ENCODE measurements around the gene ENPEP. TPM values are rescaled to one million over a fixed set of nuclear protein-coding genes. Genes with fewer than 3 reads are reported as not detected.
"Not testable (repeated sequence)": the region's sequence is repeated elsewhere in the genome, so short reads cannot be mapped to it uniquely, and the experiment has no call there.

ENPEP gene
- total and polyA plus RNA-seq, 7 donors = 0.23 to 2.2 (median 0.99) TPM

GRCh38 chr4:110460074-110460746 is 15.7 kb upstream of the ENPEP start:
- no peaks in the 10 kb centered on the region for H3K27me3 ChIP-seq
- no peak for TF ChIP-seq EP300 (IDR thresholded peaks at IDR 0.05)
- no peak for TF ChIP-seq POLR2A (IDR thresholded peaks at IDR 0.05)
- TF ChIP-seq POLR2AphosphoS5 (IDR thresholded peaks at IDR 0.05) = no peak
- TF ChIP-seq, protein P1, sequence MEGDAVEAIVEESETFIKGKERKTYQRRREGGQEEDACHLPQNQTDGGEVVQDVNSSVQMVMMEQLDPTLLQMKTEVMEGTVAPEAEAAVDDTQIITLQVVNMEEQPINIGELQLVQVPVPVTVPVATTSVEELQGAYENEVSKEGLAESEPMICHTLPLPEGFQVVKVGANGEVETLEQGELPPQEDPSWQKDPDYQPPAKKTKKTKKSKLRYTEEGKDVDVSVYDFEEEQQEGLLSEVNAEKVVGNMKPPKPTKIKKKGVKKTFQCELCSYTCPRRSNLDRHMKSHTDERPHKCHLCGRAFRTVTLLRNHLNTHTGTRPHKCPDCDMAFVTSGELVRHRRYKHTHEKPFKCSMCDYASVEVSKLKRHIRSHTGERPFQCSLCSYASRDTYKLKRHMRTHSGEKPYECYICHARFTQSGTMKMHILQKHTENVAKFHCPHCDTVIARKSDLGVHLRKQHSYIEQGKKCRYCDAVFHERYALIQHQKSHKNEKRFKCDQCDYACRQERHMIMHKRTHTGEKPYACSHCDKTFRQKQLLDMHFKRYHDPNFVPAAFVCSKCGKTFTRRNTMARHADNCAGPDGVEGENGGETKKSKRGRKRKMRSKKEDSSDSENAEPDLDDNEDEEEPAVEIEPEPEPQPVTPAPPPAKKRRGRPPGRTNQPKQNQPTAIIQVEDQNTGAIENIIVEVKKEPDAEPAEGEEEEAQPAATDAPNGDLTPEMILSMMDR (IDR thresholded peaks at IDR 0.05) = no peak
- intact Hi-C loops (cut with DNase I) = no loop called here
- H3K27ac ChIP-seq = no peak overlapping the region
- no peaks in the 10 kb centered on the region for H3K9me3 ChIP-seq
- no peak overlapping the region for H3K4me3 ChIP-seq
- no peaks in the 10 kb centered on the region for H3K36me3 ChIP-seq
- H3K4me1 ChIP-seq = no peaks in the 10 kb centered on the region
- no peak for DNase-seq
- 34 to 78% methylated on average over 5 of the region's 5 CpGs for WGBS, 2 donors

GRCh38 chr4:110467400-110467799 is 8.6 kb upstream of the ENPEP start:
- no peak for DNase-seq
- no peaks in the 10 kb centered on the region for H3K36me3 ChIP-seq
- intact Hi-C loops (cut with DNase I) = no loop called here
- no peak overlapping the region for H3K27ac ChIP-seq
- H3K4me3 ChIP-seq = no peak overlapping the region
- H3K9me3 ChIP-seq = peaks cover 0 to 2% (median 0%) of the 10 kb centered on the region in 4 donors
- WGBS, 2 donors = 82 to 90% methylated on average over 5 of the region's 5 CpGs
- no peaks in the 10 kb centered on the region for H3K27me3 ChIP-seq
- TF ChIP-seq POLR2AphosphoS5 (IDR thresholded peaks at IDR 0.05) = no peak
- no peak for TF ChIP-seq EP300 (IDR thresholded peaks at IDR 0.05)
- TF ChIP-seq POLR2A (IDR thresholded peaks at IDR 0.05) = no peak
- TF ChIP-seq, protein P1 (IDR thresholded peaks at IDR 0.05) = no peak
- no peaks in the 10 kb centered on the region for H3K4me1 ChIP-seq

DNA sequence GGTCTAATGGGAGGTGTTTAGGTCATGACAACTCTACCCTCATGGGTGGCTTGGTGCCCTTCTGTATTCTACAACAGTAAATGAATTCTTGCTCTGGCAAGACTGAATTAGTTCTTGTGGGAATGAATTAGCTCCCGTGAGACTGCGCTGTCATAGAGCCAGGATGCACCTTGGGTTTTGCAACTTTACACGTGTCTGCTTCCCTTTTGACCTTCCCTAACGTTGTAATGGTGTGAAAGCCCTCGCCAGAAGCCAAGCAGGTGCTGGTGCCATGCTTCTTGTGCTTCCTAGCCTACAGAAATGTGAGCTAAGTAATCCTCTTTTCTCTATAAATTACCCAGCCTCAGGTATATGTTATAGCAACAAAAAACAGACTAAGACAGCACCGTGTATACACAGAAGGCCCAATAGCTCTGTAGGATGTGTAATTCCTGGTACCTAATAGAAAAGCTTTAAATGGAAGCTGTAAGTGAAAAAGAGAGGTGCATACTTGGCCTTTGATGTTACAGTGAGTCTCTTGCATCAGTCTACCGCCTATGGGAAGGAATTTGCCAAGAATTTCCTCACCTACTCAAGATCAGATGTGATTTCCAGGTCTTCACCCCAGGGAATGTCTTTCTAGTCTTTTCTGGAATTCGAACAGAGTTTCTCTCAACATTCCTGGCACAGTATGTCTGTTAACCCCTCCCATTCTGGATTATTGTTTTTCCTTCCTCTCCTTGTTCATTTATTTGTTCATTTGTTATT is 3.2 kb upstream of the ENPEP start:
- WGBS, 2 donors = 65 to 74% methylated on average over 8 of the region's 8 CpGs
- H3K27ac ChIP-seq = no peak overlapping the region
- H3K4me3 ChIP-seq = no peak overlapping the region
- intact Hi-C loops (cut with DNase I) = no loop called here
- TF ChIP-seq POLR2AphosphoS5 (IDR thresholded peaks at IDR 0.05) = no peak
- TF ChIP-seq, protein P1 (IDR thresholded peaks at IDR 0.05) = no peak
- TF ChIP-seq POLR2A (IDR thresholded peaks at IDR 0.05) = no peak
- no peak for TF ChIP-seq EP300 (IDR thresholded peaks at IDR 0.05)
- H3K9me3 ChIP-seq = peaks cover 0 to 2% (median 0%) of the 10 kb centered on the region in 4 donors
- no peak for DNase-seq
- no peaks in the 10 kb centered on the region for H3K27me3 ChIP-seq
- no peaks in the 10 kb centered on the region for H3K36me3 ChIP-seq
- peaks cover 0 to 5% (median 0%) of the 10 kb centered on the region in 4 donors for H3K4me1 ChIP-seq

- H3K27ac ChIP-seq = no peak overlapping the region
- no peak overlapping the region for H3K4me3 ChIP-seq
- DNase-seq = no peak
- 29 to 57% methylated on average over 5 of the region's 5 CpGs for WGBS, 2 donors
- no peaks in the 10 kb centered on the region for H3K36me3 ChIP-seq
- peaks cover 0 to under 1% (median 0%) of the 10 kb centered on the region in 4 donors for H3K9me3 ChIP-seq
- peaks cover 0 to 5% (median 0%) of the 10 kb centered on the region in 4 donors for H3K4me1 ChIP-seq
- intact Hi-C loops (cut with DNase I) = no loop called here
- no peaks in the 10 kb centered on the region for H3K27me3 ChIP-seq
- no peak for TF ChIP-seq POLR2AphosphoS5 (IDR thresholded peaks at IDR 0.05)
- no peak for TF ChIP-seq POLR2A (IDR thresholded peaks at IDR 0.05)
- TF ChIP-seq, protein P1 (IDR thresholded peaks at IDR 0.05) = no peak
Measured at GRCh38 chr4:110474481-110474880, 1.5 kb upstream of the ENPEP start.

GRCh38 chr4:110475080-110475479 is 875 bp upstream of the ENPEP start:
- H3K4me3 ChIP-seq; H3K36me3 ChIP-seq; H3K27me3 ChIP-seq; intact Hi-C loops (cut with DNase I); H3K4me1 ChIP-seq; H3K27ac ChIP-seq; H3K9me3 ChIP-seq; DNase-seq: not testable (repeated sequence)
- 65 to 74% methylated on average over 7 of the region's 7 CpGs for WGBS, 2 donors
